ENCODE data around the gene PITPNM3.
"Not testable (repeated sequence)": the region's sequence is repeated elsewhere in the genome, so short reads cannot be mapped to it uniquely, and the experiment has no call there.

Gene PITPNM3

DNA sequence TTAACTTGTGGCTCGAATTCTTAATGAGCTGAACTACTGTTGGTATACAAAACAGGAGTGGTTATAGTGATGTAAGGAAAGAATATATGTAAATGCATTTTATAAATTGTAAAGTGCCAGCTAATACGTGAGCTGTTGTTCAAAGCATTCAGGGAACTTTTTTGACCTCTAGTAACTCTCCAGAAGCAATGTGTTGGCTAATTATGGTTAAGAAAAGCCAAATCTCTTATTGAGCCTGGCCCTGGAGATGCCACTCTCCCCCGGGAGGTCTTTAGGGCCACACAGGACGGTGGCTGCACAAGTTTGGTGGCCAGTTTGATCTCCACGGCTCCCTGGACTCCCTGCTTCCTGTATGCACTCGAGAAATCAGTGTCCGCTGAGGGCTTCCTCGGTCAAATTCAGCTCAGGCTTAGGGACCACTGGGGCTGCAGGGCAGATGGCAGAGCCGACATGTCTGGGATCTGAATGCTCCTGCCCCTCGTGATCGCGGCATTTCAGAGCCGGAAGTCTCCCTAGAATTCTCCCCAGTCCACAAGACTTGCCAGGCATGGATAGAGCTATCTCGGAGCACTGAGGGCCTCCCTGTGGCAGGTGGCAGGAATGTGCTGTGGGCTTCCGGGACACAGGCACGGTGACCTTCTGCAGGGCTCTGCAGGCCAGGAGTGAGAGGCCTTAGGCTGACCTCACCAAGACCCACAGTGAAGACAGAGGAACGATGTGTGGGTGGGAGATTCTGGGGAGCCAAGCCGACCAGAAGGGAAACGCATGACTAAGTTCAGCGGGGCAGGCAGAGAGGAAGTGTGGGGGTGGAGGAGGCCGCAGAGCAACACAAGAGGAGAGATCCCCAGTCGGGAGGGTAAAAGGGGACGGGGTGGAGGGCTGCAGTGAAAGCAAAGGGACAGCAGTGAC, 18.6 kb upstream of the PITPNM3 start:
- DNase-seq = no peak

DNA sequence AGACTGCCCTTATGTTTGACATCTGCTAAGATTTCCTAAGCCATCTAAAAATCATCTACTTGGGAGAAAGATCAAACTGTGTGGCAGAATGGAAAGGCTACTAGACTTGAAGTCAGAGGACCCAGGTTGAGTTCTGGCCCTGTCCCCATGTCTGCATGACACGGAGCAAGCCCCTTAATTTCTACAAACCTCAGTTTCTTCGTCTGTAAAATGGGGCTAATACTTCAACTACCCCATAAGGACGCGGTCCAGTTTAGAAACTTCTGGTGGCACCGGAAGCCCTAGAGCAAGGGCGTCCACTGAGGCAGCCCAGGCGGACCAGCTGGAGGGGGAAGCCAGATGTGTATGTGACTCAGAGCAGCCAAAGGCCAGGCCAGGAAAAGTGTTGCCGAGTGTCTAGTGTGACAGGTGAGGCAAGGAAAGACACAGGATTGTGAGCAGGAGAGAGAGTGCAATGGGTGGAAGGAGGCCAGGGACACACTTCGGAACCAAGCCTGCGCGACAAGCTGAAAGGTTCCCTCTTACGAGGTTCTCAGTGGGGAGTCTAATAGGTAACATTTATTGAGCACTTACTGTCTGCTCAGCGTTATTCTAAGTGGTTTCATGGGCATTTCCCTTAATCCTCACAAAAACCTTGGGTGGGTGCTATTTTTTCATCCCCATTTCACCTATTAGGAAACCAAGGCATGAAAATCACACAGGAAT, 17.8 kb upstream of the PITPNM3 start:
- no peak for DNase-seq

DNA sequence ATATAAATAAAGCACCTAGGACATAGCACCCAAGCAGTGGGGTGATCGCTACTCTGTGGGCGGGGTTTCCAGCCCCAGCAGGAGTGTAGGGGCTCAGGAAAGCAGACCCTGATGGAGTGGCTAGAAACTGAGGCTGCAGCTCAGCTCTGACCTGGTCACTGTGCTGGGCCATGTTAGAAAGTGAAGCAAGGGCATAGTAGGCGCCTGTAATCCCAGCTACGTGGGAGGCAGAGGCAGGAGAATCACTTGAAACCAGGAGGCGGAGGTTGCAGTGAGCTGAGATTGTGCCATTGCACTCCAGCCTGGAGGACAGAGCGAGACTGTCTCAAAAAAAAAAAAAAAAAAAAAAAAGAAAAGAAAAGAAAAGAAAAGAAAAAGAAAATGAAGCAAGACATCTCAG, 17.1 kb upstream of the PITPNM3 start:
- not testable (repeated sequence) for DNase-seq

- no peak for DNase-seq
Measured at GRCh38 chr17:6572972-6573370, 16.6 kb upstream of the PITPNM3 start.

- DNase-seq = no peak
Measured at GRCh38 chr17:6571452-6571781, 15.1 kb upstream of the PITPNM3 start.

- DNase-seq = no peak
Measured at GRCh38 chr17:6570731-6571451, 14.5 kb upstream of the PITPNM3 start.

- DNase-seq = no peak
Measured at GRCh38 chr17:6569370-6570285, 13.3 kb upstream of the PITPNM3 start.

GRCh38 chr17:6568184-6568758, 11.9 kb upstream of the PITPNM3 start:
- no peak for DNase-seq

DNA sequence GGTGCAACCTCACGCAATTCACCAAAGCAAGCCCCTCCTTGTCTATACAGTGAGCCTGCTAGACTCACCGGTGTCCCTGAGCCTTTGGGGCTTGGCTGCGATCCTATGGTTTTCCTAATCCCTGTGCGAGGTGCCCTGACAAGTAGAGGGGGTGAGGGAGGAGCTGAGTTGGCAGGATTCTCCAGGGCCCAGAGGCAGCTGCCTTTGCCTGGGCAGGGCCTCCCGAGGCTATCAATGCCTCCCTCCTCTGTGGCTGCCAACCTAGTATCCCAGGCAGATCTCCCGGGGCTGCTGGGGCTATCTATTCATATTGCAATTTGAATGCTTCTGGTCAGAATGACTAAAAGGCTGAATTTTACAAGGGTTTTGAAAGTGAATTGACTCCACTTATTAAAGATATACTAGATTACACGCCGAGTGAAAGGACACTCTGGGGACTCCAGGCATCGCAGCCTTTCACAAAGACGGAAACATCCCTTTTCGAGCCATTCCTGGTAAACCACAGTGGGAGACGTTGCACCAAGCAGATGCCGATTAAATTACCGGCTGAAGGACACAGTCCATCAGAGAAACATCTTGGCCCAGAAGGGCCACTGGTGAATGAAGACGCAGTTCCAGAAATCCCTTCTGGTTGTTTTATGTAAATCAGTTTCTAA, 11.3 kb upstream of the PITPNM3 start:
- DNase-seq = no peak

GRCh38 chr17:6561446-6561845, 5.1 kb upstream of the PITPNM3 start:
- no peak for DNase-seq

- DNase-seq = no peak
Measured at GRCh38 chr17:6560496-6560895, 4.1 kb upstream of the PITPNM3 start.

DNA sequence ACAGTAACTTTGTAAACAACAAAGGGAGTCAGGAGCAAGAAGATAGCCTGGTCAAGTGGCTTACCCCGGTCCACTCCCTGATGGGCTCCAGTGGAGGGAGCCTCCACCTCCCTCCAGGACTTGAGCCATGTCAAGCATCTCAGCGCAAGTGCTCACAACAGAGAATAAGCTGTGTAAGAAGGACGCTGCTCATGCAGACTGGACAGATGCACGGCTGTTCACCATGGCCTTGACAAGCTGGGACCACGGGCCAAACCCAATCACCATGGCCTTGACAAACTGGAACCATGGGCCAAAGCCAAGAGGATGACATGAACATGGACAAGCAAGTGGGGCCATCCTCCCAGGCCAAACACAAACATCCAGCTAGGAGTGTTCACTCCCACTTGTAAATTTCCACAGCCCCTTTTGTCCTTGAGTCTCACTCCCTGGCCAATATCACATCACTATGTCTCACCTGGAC, 3.4 kb upstream of the PITPNM3 start:
- no peak for DNase-seq

- no peak for DNase-seq
Measured at GRCh38 chr17:6558932-6559752, 2.8 kb upstream of the PITPNM3 start.

DNA sequence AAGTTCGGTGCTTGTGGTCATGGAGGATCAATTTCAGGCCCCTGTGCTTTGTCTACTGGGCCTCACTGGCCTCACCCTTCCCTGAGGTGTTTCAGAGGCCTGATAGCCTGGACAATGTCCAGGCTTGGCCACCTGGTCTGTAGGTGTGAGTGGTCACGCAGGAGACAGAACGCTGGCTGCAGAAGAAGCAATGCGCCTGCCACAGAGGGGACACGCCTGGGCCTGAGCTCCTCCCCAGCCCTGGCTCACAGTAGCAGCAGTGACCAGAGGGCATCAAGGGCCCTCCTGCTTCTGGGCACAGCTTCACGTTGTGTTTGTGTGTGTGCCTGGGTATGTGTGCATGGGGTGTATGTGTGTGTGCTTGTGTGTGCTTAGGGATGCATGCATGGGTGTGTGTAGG, 1.9 kb upstream of the PITPNM3 start:
- DNase-seq = no peak

GRCh38 chr17:6557040-6557438, 684 bp upstream of the PITPNM3 start:
- no peak for DNase-seq

GRCh38 chr17:6555331-6556120, 829 bp downstream of the PITPNM3 start:
- DNase-seq = no peak

- no peak for DNase-seq
Measured at GRCh38 chr17:6554871-6555330, 1.5 kb downstream of the PITPNM3 start.

GRCh38 chr17:6554342-6554741, 2.0 kb downstream of the PITPNM3 start:
- no peak for DNase-seq

DNA sequence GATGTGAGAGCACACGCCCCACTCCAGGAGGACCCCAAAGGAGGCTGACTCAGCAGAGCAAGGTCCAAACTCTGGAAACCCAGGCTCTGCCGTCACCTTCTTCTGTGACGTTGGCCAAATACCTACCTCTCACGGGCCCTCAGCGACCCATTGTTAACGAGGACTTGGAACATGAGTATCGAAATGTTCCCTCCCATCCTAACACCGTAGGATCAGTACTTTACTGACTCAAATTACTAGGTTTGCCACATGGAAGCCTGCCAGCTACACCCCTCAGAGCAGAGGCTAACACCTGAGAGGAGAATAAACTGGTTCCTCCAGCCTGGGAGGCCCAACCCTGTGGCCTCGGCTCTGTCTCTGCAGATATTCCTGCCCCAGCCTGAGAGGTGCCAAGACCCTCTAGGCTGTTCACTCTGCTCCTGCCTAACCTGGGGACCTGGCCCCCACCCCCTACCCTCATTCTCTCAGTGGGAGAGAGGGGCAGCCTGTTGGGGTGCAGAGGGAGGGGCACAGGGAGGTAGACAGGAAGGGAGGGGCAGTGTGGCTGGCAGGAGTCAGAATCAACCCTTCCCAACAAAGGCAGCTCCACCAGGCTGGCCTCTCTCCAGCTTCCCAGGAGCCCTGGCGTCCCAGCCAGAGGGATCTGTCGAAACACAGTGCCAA, 4.4 kb downstream of the PITPNM3 start:
- no peak for DNase-seq

Data from NCI-H1417 treated with DMSO at 0.1 percent for 48 hours (cell line).